NOMO-1 treated with DMSO at 0.1 percent for 48 hours (cell line): ENCODE results near the gene GNL3.
"Not testable (repeated sequence)": the region's sequence is repeated elsewhere in the genome, so short reads cannot be mapped to it uniquely, and the experiment has no call there.

ENCODE experiments used
- DNase-seq: peaks from one replicate; lab custom pipeline; 2025; ENCODE audit not compliant: unreplicated experiment; lab: John Stamatoyannopoulos, UW

GNL3 gene

GRCh38 chr3:52719618-52720017, 33.8 kb downstream of the GNL3 start:
- DNase-seq: no peak

- peak; percentile 97 for DNase-seq
Measured at GRCh38 chr3:52721002-52721729, 35.3 kb downstream of the GNL3 start.

GRCh38 chr3:52721730-52722008, 35.8 kb downstream of the GNL3 start:
- DNase-seq: no peak

DNA sequence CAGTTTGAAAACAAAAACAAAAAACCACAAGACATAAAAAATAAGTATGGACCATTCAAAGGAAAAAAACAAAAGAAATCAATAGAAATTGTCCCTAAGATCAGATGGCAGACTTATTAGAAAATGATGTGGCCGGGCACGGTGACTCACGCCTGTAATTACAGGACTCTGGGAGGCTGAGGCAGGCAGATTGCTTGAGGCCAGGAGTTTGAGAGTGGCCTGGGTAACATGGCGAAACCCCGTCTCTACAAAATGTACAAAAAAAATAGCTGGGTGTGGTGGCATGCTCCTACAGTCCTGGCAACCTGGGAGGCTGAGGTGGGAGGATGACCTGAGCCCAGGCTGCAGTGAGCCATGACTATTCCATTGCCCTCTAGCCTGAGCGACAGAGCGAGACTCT, 36.7 kb downstream of the GNL3 start:
- peak; percentile 10 for DNase-seq

DNA sequence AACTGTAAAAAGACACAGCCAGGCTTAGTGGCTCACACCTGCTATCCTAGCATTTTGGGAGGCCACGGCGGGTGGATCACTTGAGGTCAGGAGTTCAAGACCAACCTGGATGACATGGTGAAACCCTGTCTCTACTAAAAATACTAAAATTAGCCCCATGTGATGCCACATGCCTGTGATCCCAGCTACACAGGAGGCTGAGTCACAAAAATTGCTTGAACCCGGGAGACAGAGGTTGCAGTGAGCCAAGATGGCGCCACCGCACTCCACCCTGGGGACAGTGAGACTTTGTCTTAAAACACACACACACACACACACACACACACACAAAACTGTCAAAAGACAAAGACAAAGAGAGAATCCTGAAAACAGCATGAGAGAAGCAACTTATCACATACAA, 38.1 kb downstream of the GNL3 start:
- no peak for DNase-seq

- DNase-seq: no peak
Measured at GRCh38 chr3:52724511-52724910, 38.7 kb downstream of the GNL3 start.

DNA sequence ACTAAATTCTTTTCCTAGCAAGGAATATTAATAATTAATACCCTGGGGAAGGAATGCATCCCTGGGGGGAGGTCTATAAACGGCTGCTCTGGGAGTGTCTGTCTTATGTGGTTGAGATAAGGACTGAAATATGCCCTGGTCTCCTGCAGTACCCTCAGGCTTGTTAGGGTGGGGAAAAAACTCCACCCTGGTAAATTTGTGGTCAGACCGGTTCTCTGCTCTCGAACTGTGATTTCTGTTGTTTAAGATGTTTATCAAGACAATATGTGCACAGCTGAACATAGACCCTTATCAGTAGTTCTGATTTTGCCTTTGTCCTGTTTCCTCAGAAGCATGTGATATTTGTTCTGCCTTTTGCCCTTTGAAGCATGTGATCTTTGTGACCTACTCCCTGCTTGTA, 42.9 kb downstream of the GNL3 start:
- not testable (repeated sequence) for DNase-seq

DNA sequence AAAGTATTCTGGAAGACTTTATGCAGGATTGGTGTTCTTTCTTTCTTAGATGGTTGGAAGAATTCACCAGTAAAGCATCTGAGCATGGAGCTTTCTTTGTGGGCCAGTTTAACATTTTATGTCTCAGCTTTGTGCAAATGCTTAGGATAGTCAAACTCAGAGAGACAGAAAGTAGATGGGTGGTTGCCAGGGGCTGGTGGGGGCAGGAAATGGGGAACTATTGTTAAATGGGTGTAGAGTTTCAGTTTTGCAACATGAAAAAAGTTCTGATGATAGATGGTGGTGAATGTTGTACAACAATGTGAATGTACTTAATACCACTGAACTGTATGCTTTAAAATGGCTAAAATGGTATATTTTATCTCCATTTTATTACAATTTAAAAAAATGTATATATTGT, 44.8 kb downstream of the GNL3 start:
- peak; percentile 42 for DNase-seq

GRCh38 chr3:52731590-52731989, 45.8 kb downstream of the GNL3 start:
- no peak for DNase-seq

GRCh38 chr3:52733256-52733891, 47.5 kb downstream of the GNL3 start:
- no peak for DNase-seq

DNA sequence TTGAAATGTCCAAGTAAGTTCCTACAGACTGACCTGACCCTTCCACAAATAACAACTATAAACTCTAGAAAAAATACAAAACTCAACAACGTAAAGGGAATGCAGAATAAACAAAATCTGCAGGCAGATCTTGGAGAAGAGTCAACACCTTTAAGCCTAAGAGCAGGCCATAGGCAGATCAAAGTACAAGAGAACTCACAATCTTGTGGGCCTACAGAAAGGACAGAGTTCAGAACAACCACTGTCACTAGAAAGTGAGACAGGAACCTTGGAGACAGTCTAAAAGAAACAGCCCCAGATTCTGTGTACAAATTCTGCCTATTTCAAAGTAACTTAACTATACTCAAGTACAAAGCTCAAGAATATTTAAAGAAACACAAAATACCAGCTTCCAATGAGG, 53.9 kb downstream of the GNL3 start:
- DNase-seq: no peak

GRCh38 chr3:52742418-52743041, 56.7 kb downstream of the GNL3 start:
- DNase-seq: peak; percentile 31

- no peak for DNase-seq
Measured at GRCh38 chr3:52743152-52743551, 57.3 kb downstream of the GNL3 start.

DNA sequence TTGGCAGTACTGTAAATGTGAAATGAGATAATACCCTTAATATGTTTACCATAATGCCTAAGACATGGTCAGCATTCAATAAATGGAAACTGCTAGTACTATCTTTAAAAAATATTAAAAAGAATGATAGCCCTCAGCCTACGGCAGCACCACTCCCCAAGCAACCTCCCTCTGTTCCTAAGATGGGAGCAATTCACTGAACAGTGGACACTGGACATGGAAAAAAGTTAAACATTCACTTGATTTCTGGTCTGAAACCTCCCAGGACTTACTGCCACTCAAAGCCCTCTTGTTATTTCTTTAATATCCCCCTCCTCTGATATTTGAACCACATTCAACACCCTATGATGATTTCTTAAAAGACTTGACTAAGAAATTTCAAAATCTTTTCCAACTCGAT, 57.9 kb downstream of the GNL3 start:
- no peak for DNase-seq
